Spleen (tissue), 11 donors: ENCODE data around the gene FLT1. TPM values are rescaled to one million over a fixed set of nuclear protein-coding genes. Genes with fewer than 3 reads are reported as not detected.

Experiments
- DNase-seq: peaks from one replicate; pipeline ENCODE4 v3.0.0-alpha.2; 2020
- H3K27ac ChIP-seq, 8 donors: fragments of 200-600 bp; sonication (generic) in 7 of 8; 1 replicate in 4 of 8; 2 replicates in 4 of 8; pipeline versions ENCODE4 v1.5.0 to v1.8.0; 2016 to 2021; ENCODE audit warnings: inconsistent platforms in 4 of 8, mild to moderate bottlenecking in 4 of 8, moderate library complexity in 1 of 8
- H3K27me3 ChIP-seq, 7 donors: fragments of 200-600 bp; sonication (generic) in 6 of 7; replicated peaks in 1 of 7; 1 replicate in 4 of 7; 2 replicates in 3 of 7; pipeline versions ENCODE4 v1.5.0 to v1.8.0; 2016 to 2021; ENCODE audit warnings: inconsistent platforms in 3 of 7, mild to moderate bottlenecking in 1 of 7
- H3K36me3 ChIP-seq, 6 donors: fragments of 200-600 bp; sonication (generic) in 5 of 6; 1 replicate in 4 of 6; 2 replicates in 2 of 6; pipeline versions ENCODE4 v1.5.0 to v1.8.0; 2016 to 2021; ENCODE audit warnings: inconsistent platforms in 2 of 6
- H3K4me1 ChIP-seq, 6 donors: fragments of 200-600 bp; sonication (generic) in 5 of 6; 1 replicate in 3 of 6; 2 replicates in 3 of 6; pipeline versions ENCODE4 v1.5.0 to v1.8.0; 2016 to 2021; ENCODE audit warnings: inconsistent platforms in 3 of 6
- H3K4me3 ChIP-seq, 8 donors: fragments of 200-600 bp; sonication (generic) in 7 of 8; 1 replicate in 4 of 8; 2 replicates in 4 of 8; pipeline versions ENCODE4 v1.5.0 to v1.8.0; 2016 to 2021; ENCODE audit warnings: inconsistent platforms in 4 of 8, mild to moderate bottlenecking in 4 of 8, moderate library complexity in 2 of 8
- H3K9me3 ChIP-seq, 8 donors: fragments of 200-600 bp; sonication (generic) in 7 of 8; 1 replicate in 4 of 8; 2 replicates in 4 of 8; pipeline versions ENCODE4 v1.5.0 to v1.8.0; 2016 to 2021; ENCODE audit warnings: inconsistent platforms in 4 of 8
- POLR2A ChIP-seq, 3 donors: fragments of 450-650 bp; IDR thresholded peaks; one replicate each; pipeline ENCODE4 v1.5.1; 2017; ENCODE audit warnings: antibody characterized with exemption in 3 of 3, mild to moderate bottlenecking in 1 of 3
- POLR2AphosphoS5 ChIP-seq, 3 donors: sonication (generic); formaldehyde crosslinking; IDR thresholded peaks; one replicate each; pipeline ENCODE4 v1.5.1; 2017; ENCODE audit warnings: antibody characterized with exemption in 3 of 3
- WGBS, 5 donors: extraction: QIAGEN DNeasy Blood & Tissue Kit in 3 of 5; methylation state at CpG; one replicate each; pipeline versions ENCODE4 v1.1.5 to v1.1.7; 2013 to 2018; 5-methylcytosine and 5-hydroxymethylcytosine counted together
- intact Hi-C: fragments of 100-400 bp; cut with DNase I; formaldehyde crosslinking; loops from one replicate; pipeline ENCODE4 v1.15.0; 2023; ENCODE audit warnings: low total_unique reads
- polyA plus RNA-seq, 3 donors: library from polyadenylated mRNA; stranded (reverse); fragments of 200-250 nt; gene quantifications; one replicate each; pipeline ENCODE4 v1.2.1, GENCODE V29; 2013
- total RNA-seq, 7 donors: library from RNA; depleted of rRNA in 3 of 7; stranded (reverse); fragments of >200 nt in 3 of 7; fragmentation: NEBNext Ultra II Directional in 4 of 7; extraction: Animal tissue kit (Norgen Biotek cat#: 25700) in 4 of 7; gene quantifications; one replicate each; pipeline versions ENCODE4 v1.1.0 to v1.2.1, GENCODE V29; 2016 to 2021
- TF ChIP-seq, protein P1 (sequence below), 11 experiments: fragments of 200-600 bp in 7 of 11; fragments of 450-650 bp in 4 of 11; sonication (generic) in 4 of 11; IDR thresholded peaks in 8 of 11; conservative IDR thresholded peaks in 3 of 11; 1 replicate in 7 of 11; 2 replicates in 4 of 11; pipeline versions ENCODE4 v1.4.0 to v1.8.0; 2016 to 2021; ENCODE audit warnings: antibody characterized with exemption in 11 of 11, inconsistent platforms in 4 of 11, mild to moderate bottlenecking in 1 of 11
- donor health status: healthy with polysubstance abuse.
- donor health status: DM: no; HTN: no; CAD: no; lungs with moderate emphysema.
- donor health status: DM: no; HTN: no; CAD: no.
- donor health status: Bipolar disorder and iron deficiency.
- donor health status: healthy.
- donor health status: DM: no; HTN: no; CAD: no.
- donor health status: DM: yes; HTN: yes; CAD: no.

FLT1 gene
- total and polyA plus RNA-seq, 10 donors, result 1.2 to 70.6 (median 55.4) TPM

DNA sequence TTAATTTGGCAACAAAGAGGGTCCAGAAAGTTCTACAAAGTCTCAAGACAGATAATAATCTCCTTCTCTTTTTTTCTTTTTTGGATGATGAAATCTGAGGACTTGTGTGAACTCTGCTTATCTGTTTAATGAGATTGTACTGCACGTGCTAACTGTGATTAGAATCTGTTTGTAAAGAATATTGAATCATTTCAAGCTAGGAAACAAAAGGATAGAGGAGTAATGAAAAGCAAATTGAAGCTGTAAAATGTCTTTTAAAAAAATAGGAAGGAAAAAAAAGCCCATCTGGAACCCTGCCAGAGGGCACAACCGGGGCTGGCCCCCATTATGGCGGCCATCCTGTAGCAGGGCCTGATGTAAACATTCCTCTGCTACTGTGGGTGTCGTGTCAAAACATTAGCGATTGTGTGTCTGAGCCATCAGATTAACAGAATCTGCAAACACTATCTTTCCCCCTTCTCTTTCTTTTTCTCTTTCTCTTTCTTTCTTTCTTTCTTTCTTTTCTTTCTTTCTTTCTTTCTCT lies 83.0 kb downstream of the FLT1 start:
- TF ChIP-seq POLR2A (IDR thresholded peaks at IDR 0.05) (no peak), POLR2AphosphoS5 (IDR thresholded peaks at IDR 0.05) (peak in 1 of 3 donors; percentile 11)
- Histone ChIP-seq H3K36me3 (no peaks in the 10 kb centered on the region), H3K4me3 (no peak overlapping the region), H3K9me3 (no peaks in the 10 kb centered on the region), H3K4me1 (peaks cover 0 to 60% (median 22%) of the 10 kb centered on the region in 6 donors), H3K27me3 (no peaks in the 10 kb centered on the region), H3K27ac (peak overlapping the region in 1 of 8 donors; percentile 39)
- intact Hi-C loops, result no loop called here
- DNase-seq, result no peak
- WGBS, 5 donors, result 14 to 27% (median 22%) methylated on average over 5 of the region's 5 CpGs

DNA sequence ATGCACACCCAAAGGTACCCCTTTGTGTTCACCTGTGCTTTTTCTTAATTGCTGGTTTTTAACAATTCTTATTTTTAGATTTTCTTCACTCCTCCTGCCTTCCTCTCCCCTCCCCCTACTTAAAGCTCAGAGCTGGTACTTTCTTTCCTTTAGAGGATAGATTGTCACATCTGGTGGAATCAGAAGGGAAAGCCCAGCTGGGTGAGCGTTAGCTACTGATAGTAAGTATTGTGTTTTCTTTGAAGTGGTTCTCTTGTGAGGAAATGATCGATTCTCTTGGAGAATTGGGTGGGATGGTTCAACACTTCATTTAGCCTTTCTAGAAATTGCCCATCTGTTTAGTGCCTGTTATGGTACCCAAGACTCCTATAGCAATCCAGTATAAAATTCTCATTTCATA lies 84.8 kb downstream of the FLT1 start:
- Histone ChIP-seq H3K36me3 (peaks cover 0 to 6% (median 3%) of the 10 kb centered on the region in 6 donors), H3K9me3 (no peaks in the 10 kb centered on the region), H3K27me3 (no peaks in the 10 kb centered on the region), H3K27ac (peak overlapping the region in 3 of 8 donors; percentile 1 to 16 (median 15)), H3K4me3 (no peak overlapping the region), H3K4me1 (peaks cover 0 to 62% (median 22%) of the 10 kb centered on the region in 6 donors)
- 23 to 35% (median 31%) methylated on average over 2 of the region's 2 CpGs for whole genome bisulfite sequencing, 5 donors
- DNase-seq, result no peak
- TF ChIP-seq, protein P1, sequence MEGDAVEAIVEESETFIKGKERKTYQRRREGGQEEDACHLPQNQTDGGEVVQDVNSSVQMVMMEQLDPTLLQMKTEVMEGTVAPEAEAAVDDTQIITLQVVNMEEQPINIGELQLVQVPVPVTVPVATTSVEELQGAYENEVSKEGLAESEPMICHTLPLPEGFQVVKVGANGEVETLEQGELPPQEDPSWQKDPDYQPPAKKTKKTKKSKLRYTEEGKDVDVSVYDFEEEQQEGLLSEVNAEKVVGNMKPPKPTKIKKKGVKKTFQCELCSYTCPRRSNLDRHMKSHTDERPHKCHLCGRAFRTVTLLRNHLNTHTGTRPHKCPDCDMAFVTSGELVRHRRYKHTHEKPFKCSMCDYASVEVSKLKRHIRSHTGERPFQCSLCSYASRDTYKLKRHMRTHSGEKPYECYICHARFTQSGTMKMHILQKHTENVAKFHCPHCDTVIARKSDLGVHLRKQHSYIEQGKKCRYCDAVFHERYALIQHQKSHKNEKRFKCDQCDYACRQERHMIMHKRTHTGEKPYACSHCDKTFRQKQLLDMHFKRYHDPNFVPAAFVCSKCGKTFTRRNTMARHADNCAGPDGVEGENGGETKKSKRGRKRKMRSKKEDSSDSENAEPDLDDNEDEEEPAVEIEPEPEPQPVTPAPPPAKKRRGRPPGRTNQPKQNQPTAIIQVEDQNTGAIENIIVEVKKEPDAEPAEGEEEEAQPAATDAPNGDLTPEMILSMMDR (IDR thresholded peaks at IDR 0.05 in 8 of 11, conservative IDR thresholded peaks at IDR 0.05 in 3 of 11), result no peak
- TF ChIP-seq POLR2A (IDR thresholded peaks at IDR 0.05) (no peak), POLR2AphosphoS5 (IDR thresholded peaks at IDR 0.05) (no peak)
- intact Hi-C loops, result no loop called here

DNA sequence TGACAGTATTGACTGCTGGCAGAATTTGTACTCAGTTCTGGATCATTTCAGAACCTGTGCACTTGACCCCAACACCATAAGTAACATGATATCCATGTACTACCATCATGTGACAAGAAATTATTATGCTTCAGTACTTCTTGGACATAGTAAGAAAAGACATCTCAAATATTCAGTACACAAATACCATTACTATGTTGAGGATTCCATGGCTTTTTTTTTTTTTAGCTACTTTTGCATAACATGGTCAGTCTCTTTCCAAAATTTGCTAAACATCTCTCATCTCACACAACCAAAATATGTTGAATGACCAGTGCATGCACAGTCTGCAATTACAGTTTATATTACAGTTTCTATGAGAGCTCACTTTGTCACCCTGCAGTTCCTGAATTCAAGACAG lies 85.3 kb downstream of the FLT1 start:
- Histone ChIP-seq H3K4me3 (no peak overlapping the region), H3K9me3 (no peaks in the 10 kb centered on the region), H3K27ac (peak overlapping the region in 4 of 8 donors; percentile 41 to 75 (median 56)), H3K4me1 (peaks cover 0 to 61% (median 22%) of the 10 kb centered on the region in 6 donors), H3K36me3 (peaks cover 0 to 10% (median 3%) of the 10 kb centered on the region in 6 donors), H3K27me3 (no peaks in the 10 kb centered on the region)
- DNase-seq, result no peak
- no peak for TF ChIP-seq POLR2AphosphoS5 (IDR thresholded peaks at IDR 0.05)
- TF ChIP-seq POLR2A (IDR thresholded peaks at IDR 0.05), result no peak
- TF ChIP-seq, protein P1 (IDR thresholded peaks at IDR 0.05 in 8 of 11, conservative IDR thresholded peaks at IDR 0.05 in 3 of 11), result no peak
- intact Hi-C loops, result no loop called here

DNA sequence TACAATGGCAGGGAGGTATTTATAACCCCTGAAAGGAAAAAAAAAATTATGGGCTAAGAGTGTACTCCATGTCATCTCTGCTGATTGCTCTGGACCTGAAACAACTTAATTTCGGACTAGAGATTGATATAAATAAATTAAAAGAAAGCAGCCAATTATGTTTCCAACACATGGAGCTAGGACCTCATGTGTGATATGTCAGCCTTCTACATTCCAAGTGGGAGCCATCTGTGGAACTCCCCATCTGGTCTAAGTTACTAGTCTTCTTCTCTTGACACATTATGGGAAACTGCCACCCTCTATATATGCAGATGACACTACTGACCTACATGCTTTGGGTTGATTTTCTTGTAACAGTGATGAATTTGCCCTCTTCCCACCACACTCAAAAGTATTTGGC lies 86.1 kb downstream of the FLT1 start:
- TF ChIP-seq POLR2A (IDR thresholded peaks at IDR 0.05) (no peak), POLR2AphosphoS5 (IDR thresholded peaks at IDR 0.05) (no peak)
- TF ChIP-seq, protein P1 (IDR thresholded peaks at IDR 0.05 in 8 of 11, conservative IDR thresholded peaks at IDR 0.05 in 3 of 11), result no peak
- Histone ChIP-seq H3K9me3 (no peaks in the 10 kb centered on the region), H3K27me3 (no peaks in the 10 kb centered on the region), H3K36me3 (peaks cover 0 to 13% (median 3%) of the 10 kb centered on the region in 6 donors), H3K27ac (peak overlapping the region in 7 of 8 donors; percentile 41 to 75 (median 58)), H3K4me1 (peaks cover 0 to 53% (median 22%) of the 10 kb centered on the region in 6 donors), H3K4me3 (no peak overlapping the region)
- intact Hi-C loops, result no loop called here
- WGBS, 5 donors, result 27 to 67% (median 40%) methylated on average over 1 of the region's 1 CpG
- no peak for DNase-seq
